MM.1S (cell line): ENCODE results near the gene F11.

Experiments
- EZH2 ChIP-seq: fragments of 300-600 bp; sonication (generic); optimal IDR thresholded peaks from 2 replicates; pipeline ENCODE3; 2017; ENCODE audit warnings: low read depth, mild to moderate bottlenecking, antibody characterized with exemption, low read length, mixed read lengths
- EZH2phosphoT487 ChIP-seq: fragments of 300-600 bp; sonication (generic); IDR thresholded peaks from 2 replicates; pipeline ENCODE4 v1.6.1; 2018; ENCODE audit warnings: antibody characterized with exemption, low read length
- TF ChIP-seq, protein P1 (sequence below): fragments of 300-600 bp; sonication (generic); IDR thresholded peaks from 2 replicates; pipeline ENCODE4 v1.5.1; 2016; ENCODE audit warnings: antibody characterized with exemption, low read length, mixed read lengths

DNA sequence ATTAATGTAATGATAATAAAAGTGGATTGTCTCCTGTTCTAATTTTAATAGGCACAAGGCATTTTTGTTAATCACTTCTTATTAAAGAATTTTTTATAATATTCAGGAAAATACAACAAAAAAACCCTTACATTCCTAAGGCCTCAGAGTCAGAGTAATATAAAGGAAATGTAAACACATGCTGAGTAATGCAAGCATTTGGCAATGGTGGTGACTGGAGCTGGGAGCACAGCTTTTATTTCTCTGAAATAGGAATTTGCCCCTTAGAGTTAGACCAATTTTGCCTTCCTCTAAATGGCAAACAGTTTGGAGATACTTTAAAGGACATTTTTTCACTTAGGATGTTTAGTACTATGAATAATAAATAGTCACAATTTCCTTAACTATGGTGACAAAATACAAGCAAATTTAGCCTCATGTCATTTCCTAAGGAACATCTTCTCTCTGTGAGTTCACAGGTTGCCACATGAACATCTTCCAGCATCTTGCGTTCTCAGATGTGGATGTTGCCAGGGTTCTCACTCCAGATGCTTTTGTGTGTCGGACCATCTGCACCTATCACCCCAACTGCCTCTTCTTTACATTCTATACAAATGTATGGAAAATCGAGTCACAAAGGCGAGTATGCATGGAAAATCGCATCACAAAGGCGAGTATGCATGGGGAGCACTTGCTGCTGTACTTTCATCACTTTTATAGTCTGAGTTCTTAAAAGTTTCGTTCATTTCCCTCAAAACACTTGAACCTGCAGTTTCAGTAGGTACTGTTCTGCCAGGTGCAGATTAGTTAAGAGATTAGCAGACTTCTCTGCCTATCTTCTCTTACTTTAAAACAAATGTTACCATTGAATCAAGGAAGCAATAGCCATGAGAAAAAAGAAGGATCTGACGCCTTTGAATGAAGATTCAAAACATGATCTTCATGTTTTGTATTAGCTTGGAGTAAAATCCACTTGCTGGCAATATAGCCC lies 15.9 kb upstream of the F11 start:
- TF ChIP-seq, protein P1, sequence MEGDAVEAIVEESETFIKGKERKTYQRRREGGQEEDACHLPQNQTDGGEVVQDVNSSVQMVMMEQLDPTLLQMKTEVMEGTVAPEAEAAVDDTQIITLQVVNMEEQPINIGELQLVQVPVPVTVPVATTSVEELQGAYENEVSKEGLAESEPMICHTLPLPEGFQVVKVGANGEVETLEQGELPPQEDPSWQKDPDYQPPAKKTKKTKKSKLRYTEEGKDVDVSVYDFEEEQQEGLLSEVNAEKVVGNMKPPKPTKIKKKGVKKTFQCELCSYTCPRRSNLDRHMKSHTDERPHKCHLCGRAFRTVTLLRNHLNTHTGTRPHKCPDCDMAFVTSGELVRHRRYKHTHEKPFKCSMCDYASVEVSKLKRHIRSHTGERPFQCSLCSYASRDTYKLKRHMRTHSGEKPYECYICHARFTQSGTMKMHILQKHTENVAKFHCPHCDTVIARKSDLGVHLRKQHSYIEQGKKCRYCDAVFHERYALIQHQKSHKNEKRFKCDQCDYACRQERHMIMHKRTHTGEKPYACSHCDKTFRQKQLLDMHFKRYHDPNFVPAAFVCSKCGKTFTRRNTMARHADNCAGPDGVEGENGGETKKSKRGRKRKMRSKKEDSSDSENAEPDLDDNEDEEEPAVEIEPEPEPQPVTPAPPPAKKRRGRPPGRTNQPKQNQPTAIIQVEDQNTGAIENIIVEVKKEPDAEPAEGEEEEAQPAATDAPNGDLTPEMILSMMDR = no peak
- TF ChIP-seq EZH2phosphoT487 (no peak), EZH2 (no peak)
